Measurements from ENCODE around the gene TPD52L2.
"Not testable (repeated sequence)": the region's sequence is repeated elsewhere in the genome, so short reads cannot be mapped to it uniquely, and the experiment has no call there.

The TPD52L2 gene

GRCh38 chr20:63836458-63837344 is 28.4 kb upstream of the TPD52L2 start:
- no peak for DNase-seq

GRCh38 chr20:63837479-63837878 is 27.6 kb upstream of the TPD52L2 start:
- DNase-seq, result peak; percentile 79

GRCh38 chr20:63839620-63840019 is 25.4 kb upstream of the TPD52L2 start:
- no peak for DNase-seq

- DNase-seq, result no peak
These were observed 24.7 kb upstream of the TPD52L2 start for GRCh38 chr20:63840405-63840828.

GRCh38 chr20:63842258-63842657 is 22.8 kb upstream of the TPD52L2 start:
- DNase-seq, result no peak

GRCh38 chr20:63843222-63843621 is 21.8 kb upstream of the TPD52L2 start:
- peak; percentile 55 for DNase-seq

- no peak for DNase-seq
These were observed 21.3 kb upstream of the TPD52L2 start for GRCh38 chr20:63843778-63844177.

- DNase-seq, result no peak
These were observed 20.5 kb upstream of the TPD52L2 start for GRCh38 chr20:63844511-63844991.

GRCh38 chr20:63846128-63846771 is 18.8 kb upstream of the TPD52L2 start:
- no peak for DNase-seq

GRCh38 chr20:63846888-63847236 is 18.2 kb upstream of the TPD52L2 start:
- no peak for DNase-seq

- no peak for DNase-seq
These were observed 17.6 kb upstream of the TPD52L2 start for GRCh38 chr20:63847237-63848002.

GRCh38 chr20:63848003-63848911 is 16.8 kb upstream of the TPD52L2 start:
- no peak for DNase-seq

- DNase-seq, result no peak
These were observed 14.2 kb upstream of the TPD52L2 start for GRCh38 chr20:63850689-63851547.

GRCh38 chr20:63851548-63851943 is 13.5 kb upstream of the TPD52L2 start:
- DNase-seq, result not testable (repeated sequence)

- not testable (repeated sequence) for DNase-seq
These were observed 11.4 kb upstream of the TPD52L2 start for GRCh38 chr20:63853733-63854068.

- no peak for DNase-seq
These were observed 10.9 kb upstream of the TPD52L2 start for GRCh38 chr20:63854069-63854765.

- no peak for DNase-seq
These were observed 10.2 kb upstream of the TPD52L2 start for GRCh38 chr20:63854766-63855362.

GRCh38 chr20:63855363-63856097 is 9.5 kb upstream of the TPD52L2 start:
- no peak for DNase-seq

GRCh38 chr20:63856098-63856511 is 9.0 kb upstream of the TPD52L2 start:
- DNase-seq, result no peak

Measured in DMS79 treated with DMSO at 0.1 percent for 48 hours (cell line).